Measurements from ENCODE around the gene IFNA13. TPM values are rescaled to one million over a fixed set of nuclear protein-coding genes. Genes with fewer than 3 reads are reported as not detected.
A peak's percentile ranks its signal among the peaks of the same experiment; 100 is the strongest.

IFNA13 gene
- total and polyA plus RNA-seq, 2 donors (not counting 3 experiments of a cell fraction or from before 2014, with no cell fraction given): not detected

DNA sequence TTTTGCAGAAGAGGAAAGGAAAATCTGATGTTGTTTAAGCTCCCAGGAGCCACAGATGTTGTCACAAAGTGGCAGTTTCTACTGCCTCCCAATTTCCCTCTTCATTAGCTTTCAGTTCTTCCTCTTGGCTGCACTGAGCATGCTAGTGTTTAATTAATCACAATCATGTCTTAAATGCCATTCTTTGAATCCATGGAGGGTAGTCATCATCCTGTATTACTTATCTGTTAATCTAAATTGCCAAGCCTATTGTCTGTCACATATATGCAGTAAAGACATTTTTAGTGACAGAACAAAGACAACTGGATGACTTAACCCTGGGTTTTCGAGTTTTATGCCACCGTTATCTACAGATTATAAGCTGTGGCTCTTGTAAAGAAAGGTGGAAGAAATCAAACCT, 47.4 kb downstream of the IFNA13 start:
- TF ChIP-seq, protein P1, sequence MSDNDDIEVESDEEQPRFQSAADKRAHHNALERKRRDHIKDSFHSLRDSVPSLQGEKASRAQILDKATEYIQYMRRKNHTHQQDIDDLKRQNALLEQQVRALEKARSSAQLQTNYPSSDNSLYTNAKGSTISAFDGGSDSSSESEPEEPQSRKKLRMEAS (IDR thresholded peaks at IDR 0.05; ENCODE audit: insufficient read depth, insufficient read length): no peak
- peak; percentile 36 for TF ChIP-seq GATA2 (IDR thresholded peaks at IDR 0.05; ENCODE audit: insufficient read depth, insufficient read length, low read depth, low read length)
- dilution Hi-C loops (cut with MboI; ENCODE audit: extremely low pct_ligation_motif_present, low sequenced_read_pairs): no loop called here
- Histone ChIP-seq H3K36me3 (ENCODE audit: control insufficient read depth in 2 of 2, extremely low read depth in 1 of 2, insufficient read depth in 2 of 2, low read length in 2 of 2) (peaks cover 2 to 6% of the 10 kb centered on the region in 2 experiments), H3K4me3 (replicated peaks in 1 of 3; ENCODE audit: insufficient read depth in 1 of 3, low read depth in 1 of 3, low read length in 3 of 3) (no peak overlapping the region), H4K20me1 (replicated peaks; ENCODE audit: control insufficient read depth, extremely low read depth, insufficient read depth, low read length) (no peaks in the 10 kb centered on the region), H3K4me1 (ENCODE audit: control insufficient read depth, extremely low read depth, insufficient read depth, low read length) (peaks cover 20% of the 10 kb centered on the region), H3K27me3 (ENCODE audit: control insufficient read depth in 2 of 2, insufficient read depth in 2 of 2, low read length in 2 of 2) (peaks cover 10 to 14% of the 10 kb centered on the region in 2 experiments), H3K4me2 (ENCODE audit: insufficient read depth, low read length) (no peak overlapping the region), H2AFZ (ENCODE audit: low read depth, low read length) (no peak overlapping the region), H3K9me1 (replicated peaks; ENCODE audit: control insufficient read depth, extremely low read depth, insufficient read depth, low read length) (no peaks in the 10 kb centered on the region), H3K27ac (ENCODE audit: insufficient read depth, low read depth, low read length) (no peak overlapping the region), H3K79me2 (ENCODE audit: control insufficient read depth, insufficient read depth, low read length) (peaks cover 2% of the 10 kb centered on the region), H3K9me3 (replicated peaks; ENCODE audit: control insufficient read depth, insufficient read depth, low read length) (no peaks in the 10 kb centered on the region), H3K9ac (replicated peaks; ENCODE audit: extremely low read depth, insufficient read depth, low read length) (no peak overlapping the region)
- CTCF ChIA-PET: interaction anchor here (0.7 to 1.9 kb wide), 5 partner anchors 13 to 146 kb away, joined by 3 to 22 read pairs (median 4); no protein-coding TSS in a partner anchor
- no peak for DNase-seq (ENCODE audit: low read depth, low spot score)
- POLR2A ChIA-PET: no interaction called here
- FAIRE-seq: no peak
- no TSS peak for BruUV-seq (replicated peaks)
- intact Hi-C loops (cut with micrococcal nuclease): no loop called here

DNA sequence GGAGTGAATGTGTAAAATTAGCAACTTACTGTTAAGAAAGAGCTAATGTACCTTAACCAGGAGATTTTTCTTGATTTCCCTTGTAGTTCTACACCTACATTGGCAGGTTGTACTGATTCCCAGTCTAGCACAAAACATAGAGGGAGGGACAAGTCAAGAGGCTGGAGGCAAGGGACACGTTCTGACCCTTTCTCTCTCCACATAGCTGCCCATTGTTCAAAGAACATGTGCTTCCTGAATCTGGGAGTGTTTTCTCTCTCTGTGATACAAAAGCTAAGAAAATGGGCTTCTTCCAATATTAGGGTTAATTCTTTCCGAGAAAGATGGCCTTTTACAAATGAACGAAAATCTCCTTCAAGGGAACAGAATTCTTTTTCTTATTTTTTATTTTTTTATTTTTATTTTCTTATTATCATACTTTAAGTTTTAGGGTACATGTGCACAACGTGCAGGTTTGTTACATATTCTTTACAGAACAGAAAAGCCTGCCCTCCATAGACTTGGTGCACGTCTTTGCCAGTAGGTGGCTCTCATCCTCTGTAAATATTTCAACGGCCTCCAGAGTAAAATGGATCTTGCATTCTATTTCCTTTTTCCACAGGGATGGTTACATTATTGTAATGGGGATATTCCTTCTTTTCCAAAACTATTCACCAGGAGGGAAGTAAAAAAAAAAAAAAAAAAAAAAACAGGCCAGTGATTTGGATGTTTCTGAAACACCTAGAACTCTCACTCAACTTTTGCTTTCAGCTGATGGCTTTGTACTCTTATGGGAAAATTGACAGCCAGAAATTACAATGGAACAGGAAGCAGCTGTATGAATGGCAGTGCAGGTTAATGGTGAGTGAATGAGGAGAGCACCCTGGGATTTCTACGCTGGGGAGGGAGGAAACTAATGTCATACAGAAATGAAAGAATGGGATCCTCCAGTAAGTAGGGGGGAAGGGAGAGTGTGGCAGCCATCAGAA, 49.6 kb downstream of the IFNA13 start:
- Histone ChIP-seq H3K4me2 (ENCODE audit: insufficient read depth, low read length) (peak overlapping the region; percentile 43), H2AFZ (ENCODE audit: low read depth, low read length) (no peak overlapping the region), H4K20me1 (replicated peaks; ENCODE audit: control insufficient read depth, extremely low read depth, insufficient read depth, low read length) (no peaks in the 10 kb centered on the region), H3K9me1 (replicated peaks; ENCODE audit: control insufficient read depth, extremely low read depth, insufficient read depth, low read length) (no peaks in the 10 kb centered on the region), H3K9ac (replicated peaks; ENCODE audit: extremely low read depth, insufficient read depth, low read length) (no peak overlapping the region), H3K27me3 (ENCODE audit: control insufficient read depth in 2 of 2, insufficient read depth in 2 of 2, low read length in 2 of 2) (peaks cover 10 to 22% of the 10 kb centered on the region in 2 experiments), H3K27ac (ENCODE audit: insufficient read depth, low read depth, low read length) (peak overlapping the region; percentile 20), H3K79me2 (ENCODE audit: control insufficient read depth, insufficient read depth, low read length) (no peaks in the 10 kb centered on the region), H3K9me3 (replicated peaks; ENCODE audit: control insufficient read depth, insufficient read depth, low read length) (no peaks in the 10 kb centered on the region), H3K4me3 (replicated peaks in 1 of 3; ENCODE audit: insufficient read depth in 1 of 3, low read depth in 1 of 3, low read length in 3 of 3) (no peak overlapping the region), H3K36me3 (ENCODE audit: control insufficient read depth in 2 of 2, extremely low read depth in 1 of 2, insufficient read depth in 2 of 2, low read length in 2 of 2) (peaks cover 2% of the 10 kb centered on the region in 2 experiments), H3K4me1 (ENCODE audit: control insufficient read depth, extremely low read depth, insufficient read depth, low read length) (peaks cover 13% of the 10 kb centered on the region)
- ChIA-PET CTCF (interaction anchor here (0.6 to 2.6 kb wide), 31 partner anchors 8 to 1798 kb away, joined by 3 to 62 read pairs (median 4); partner anchors contain the start of genes KLHL9 and MLLT3), POLR2A (interaction anchor here (0.7 kb wide), 1 partner anchor 15 kb away, joined by 7 read pairs; no protein-coding TSS in a partner anchor)
- DNase-seq (ENCODE audit: low read depth, low spot score): peak; percentile 76
- no TSS peak for BruUV-seq (replicated peaks)
- TF ChIP-seq MYC (IDR thresholded peaks at IDR 0.05; ENCODE audit: low read depth, low read length) (no peak), EZH2 (IDR thresholded peaks at IDR 0.05; ENCODE audit: borderline replicate concordance, low read depth, low read length, severe bottlenecking) (no peak)
- TF ChIP-seq, protein P2, sequence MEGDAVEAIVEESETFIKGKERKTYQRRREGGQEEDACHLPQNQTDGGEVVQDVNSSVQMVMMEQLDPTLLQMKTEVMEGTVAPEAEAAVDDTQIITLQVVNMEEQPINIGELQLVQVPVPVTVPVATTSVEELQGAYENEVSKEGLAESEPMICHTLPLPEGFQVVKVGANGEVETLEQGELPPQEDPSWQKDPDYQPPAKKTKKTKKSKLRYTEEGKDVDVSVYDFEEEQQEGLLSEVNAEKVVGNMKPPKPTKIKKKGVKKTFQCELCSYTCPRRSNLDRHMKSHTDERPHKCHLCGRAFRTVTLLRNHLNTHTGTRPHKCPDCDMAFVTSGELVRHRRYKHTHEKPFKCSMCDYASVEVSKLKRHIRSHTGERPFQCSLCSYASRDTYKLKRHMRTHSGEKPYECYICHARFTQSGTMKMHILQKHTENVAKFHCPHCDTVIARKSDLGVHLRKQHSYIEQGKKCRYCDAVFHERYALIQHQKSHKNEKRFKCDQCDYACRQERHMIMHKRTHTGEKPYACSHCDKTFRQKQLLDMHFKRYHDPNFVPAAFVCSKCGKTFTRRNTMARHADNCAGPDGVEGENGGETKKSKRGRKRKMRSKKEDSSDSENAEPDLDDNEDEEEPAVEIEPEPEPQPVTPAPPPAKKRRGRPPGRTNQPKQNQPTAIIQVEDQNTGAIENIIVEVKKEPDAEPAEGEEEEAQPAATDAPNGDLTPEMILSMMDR (IDR thresholded peaks at IDR 0.05; ENCODE audit: extremely low read depth in 1 of 2, insufficient read depth in 1 of 2, low read depth in 1 of 2, low read length in 2 of 2): peak; percentile 37 to 61
- dilution Hi-C loops (cut with MboI; ENCODE audit: extremely low pct_ligation_motif_present, low sequenced_read_pairs) (no loop called here), intact Hi-C loops (cut with micrococcal nuclease) (loop anchor here (1.0 to 5.0 kb wide), 8 partner anchors 17 to 471 kb away; partner anchors contain the start of gene KLHL9)
- peak; percentile 59 for FAIRE-seq
